Esophagus squamous epithelium (tissue), 5 donors: ENCODE results near the gene MSMB. TPM values are rescaled to one million over a fixed set of nuclear protein-coding genes. Genes with fewer than 3 reads are reported as not detected.
"Not testable (repeated sequence)": the region's sequence is repeated elsewhere in the genome, so short reads cannot be mapped to it uniquely, and the experiment has no call there.

Source experiments
- DNase-seq: peaks from one replicate; lab custom pipeline; 2025; lab: John Stamatoyannopoulos, UW
- H3K27ac ChIP-seq, 4 donors: fragments of 200-600 bp; sonication (generic); one replicate each; pipeline ENCODE4 v1.5.1; 2016 to 2019; ENCODE audit warnings: mild to moderate bottlenecking in 1 of 4
- H3K27me3 ChIP-seq, 4 donors: fragments of 200-600 bp; sonication (generic); 1 replicate in 3 of 4; 2 replicates in 1 of 4; pipeline versions ENCODE4 v1.5.1 to v1.6.0; 2017 to 2021; ENCODE audit warnings: antibody characterized with exemption in 1 of 4
- H3K36me3 ChIP-seq, 3 donors: fragments of 200-600 bp; sonication (generic); one replicate each; pipeline ENCODE4 v1.5.1; 2016 to 2019
- H3K4me1 ChIP-seq, 3 donors: fragments of 200-600 bp; sonication (generic); one replicate each; pipeline ENCODE4 v1.5.1; 2017 to 2019
- H3K4me3 ChIP-seq, 4 donors: fragments of 200-600 bp; sonication (generic); 1 replicate in 3 of 4; 2 replicates in 1 of 4; pipeline ENCODE4 v1.5.1; 2016 to 2019; ENCODE audit warnings: mild to moderate bottlenecking in 2 of 4, moderate library complexity in 1 of 4
- H3K9me3 ChIP-seq, 3 donors: fragments of 200-600 bp; sonication (generic); one replicate each; pipeline ENCODE4 v1.5.1; 2016 to 2019
- CTCF ChIP-seq, 6 experiments: fragments of 450-650 bp in 4 of 6; fragments of 200-600 bp in 2 of 6; sonication (generic) in 2 of 6; IDR thresholded peaks; one replicate each; pipeline ENCODE4 v1.5.1; 2016 to 2019; ENCODE audit warnings: antibody characterized with exemption in 6 of 6, mild to moderate bottlenecking in 4 of 6, moderate library complexity in 4 of 6
- POLR2A ChIP-seq, 4 donors: fragments of 450-650 bp; IDR thresholded peaks; one replicate each; pipeline ENCODE4 v1.6.1; 2017; ENCODE audit warnings: antibody characterized with exemption in 4 of 4, mild to moderate bottlenecking in 4 of 4, moderate library complexity in 3 of 4
- WGBS, 2 donors: methylation state at CpG; one replicate each; pipeline ENCODE4 v1.1.5; 2018; 5-methylcytosine and 5-hydroxymethylcytosine counted together
- intact Hi-C: fragments of 100-400 bp; cut with DNase I; formaldehyde crosslinking; loops from one replicate; pipeline ENCODE4 v1.15.0; 2022
- total RNA-seq, 4 donors: library from RNA; depleted of rRNA; stranded (reverse); fragments of >200 nt; gene quantifications; one replicate each; pipeline ENCODE4 v1.1.0, GENCODE V29; 2016
- donor health status: DM: yes; HTN: yes; CAD: no.

MSMB gene
- total RNA-seq, 4 donors from 2014 or later, result 8.4 TPM; not detected in 3

- H3K4me1 ChIP-seq, result peaks cover 0 to under 1% (median 0%) of the 10 kb centered on the region in 3 donors
- peaks cover 6 to 93% (median 18%) of the 10 kb centered on the region in 3 donors for H3K36me3 ChIP-seq
- no peak for DNase-seq
- WGBS, 2 donors, result 69 to 81% methylated on average over 5 of the region's 5 CpGs
- intact Hi-C loops, result no loop called here
- H3K9me3 ChIP-seq, result no peaks in the 10 kb centered on the region
- TF ChIP-seq CTCF (IDR thresholded peaks at IDR 0.05) (no peak), POLR2A (IDR thresholded peaks at IDR 0.05) (no peak)
- H3K4me3 ChIP-seq, result no peak overlapping the region
- no peak overlapping the region for H3K27ac ChIP-seq
- no peaks in the 10 kb centered on the region for H3K27me3 ChIP-seq
Observed at GRCh38 chr10:46001187-46001756, 44.8 kb downstream of the MSMB start.

GRCh38 chr10:46000538-46000937 lies 45.5 kb downstream of the MSMB start:
- no peaks in the 10 kb centered on the region for H3K27me3 ChIP-seq
- H3K9me3 ChIP-seq, result no peaks in the 10 kb centered on the region
- peaks cover 6 to 86% (median 17%) of the 10 kb centered on the region in 3 donors for H3K36me3 ChIP-seq
- no peak overlapping the region for H3K4me3 ChIP-seq
- no peak overlapping the region for H3K27ac ChIP-seq
- intact Hi-C loops, result no loop called here
- no peak for TF ChIP-seq POLR2A (IDR thresholded peaks at IDR 0.05)
- TF ChIP-seq CTCF (IDR thresholded peaks at IDR 0.05), result no peak
- no peaks in the 10 kb centered on the region for H3K4me1 ChIP-seq
- WGBS, 2 donors, result 82 to 100% methylated on average over 1 of the region's 1 CpG
- no peak for DNase-seq

GRCh38 chr10:45999955-46000354 lies 46.1 kb downstream of the MSMB start:
- H3K27ac ChIP-seq, DNase-seq, H3K4me3 ChIP-seq, H3K9me3 ChIP-seq, intact Hi-C loops, H3K4me1 ChIP-seq, H3K27me3 ChIP-seq: not testable (repeated sequence)
- peaks cover 6 to 80% (median 11%) of the 10 kb centered on the region in 3 donors for H3K36me3 ChIP-seq
- 91 to 95% methylated on average over 5 of the region's 5 CpGs for WGBS, 2 donors

- 87 to 88% methylated on average over 5 of the region's 5 CpGs for WGBS, 2 donors
- peaks cover 0 to 72% (median 3%) of the 10 kb centered on the region in 3 donors for H3K36me3 ChIP-seq
- no peaks in the 10 kb centered on the region for H3K9me3 ChIP-seq
- DNase-seq, result no peak
- no peak overlapping the region for H3K4me3 ChIP-seq
- TF ChIP-seq CTCF (IDR thresholded peaks at IDR 0.05), result no peak
- TF ChIP-seq POLR2A (IDR thresholded peaks at IDR 0.05), result no peak
- no peak overlapping the region for H3K27ac ChIP-seq
- H3K4me1 ChIP-seq, result no peaks in the 10 kb centered on the region
- intact Hi-C loops, result no loop called here
- no peaks in the 10 kb centered on the region for H3K27me3 ChIP-seq
Observed at GRCh38 chr10:45997994-45998763, 47.9 kb downstream of the MSMB start.

- intact Hi-C loops, result no loop called here
- H3K9me3 ChIP-seq, result no peaks in the 10 kb centered on the region
- H3K4me3 ChIP-seq, result no peak overlapping the region
- 92 to 100% methylated on average over 4 of the region's 4 CpGs for WGBS, 2 donors
- H3K27ac ChIP-seq, result no peak overlapping the region
- TF ChIP-seq POLR2A (IDR thresholded peaks at IDR 0.05) (no peak), CTCF (IDR thresholded peaks at IDR 0.05) (no peak)
- H3K27me3 ChIP-seq, result no peaks in the 10 kb centered on the region
- DNase-seq, result no peak
- peaks cover 0 to 72% (median 0%) of the 10 kb centered on the region in 3 donors for H3K36me3 ChIP-seq
- no peaks in the 10 kb centered on the region for H3K4me1 ChIP-seq
Observed at GRCh38 chr10:45997557-45997956, 48.5 kb downstream of the MSMB start.

- peaks cover 0 to 77% (median 0%) of the 10 kb centered on the region in 3 donors for H3K36me3 ChIP-seq
- DNase-seq, intact Hi-C loops, H3K9me3 ChIP-seq, H3K4me1 ChIP-seq, H3K27me3 ChIP-seq, H3K4me3 ChIP-seq, H3K27ac ChIP-seq: not testable (repeated sequence)
- 76 to 77% methylated on average over 3 of the region's 3 CpGs for WGBS, 2 donors
Observed at GRCh38 chr10:45985590-45985989, 60.5 kb downstream of the MSMB start.

- H3K27me3 ChIP-seq, H3K4me1 ChIP-seq, H3K9me3 ChIP-seq, DNase-seq, H3K27ac ChIP-seq, H3K4me3 ChIP-seq, intact Hi-C loops: not testable (repeated sequence)
- H3K36me3 ChIP-seq, result peaks cover 0 to 66% (median 0%) of the 10 kb centered on the region in 3 donors
- 88 to 94% methylated on average over 2 of the region's 2 CpGs for WGBS, 2 donors
Observed at GRCh38 chr10:45984473-45984872, 61.6 kb downstream of the MSMB start.
